Measurements from ENCODE around the gene EPG5. TPM values are rescaled to one million over a fixed set of nuclear protein-coding genes. Genes with fewer than 3 reads are reported as not detected.
A peak's percentile ranks its signal among the peaks of the same experiment; 100 is the strongest.

The EPG5 gene
- total RNA-seq, 1 donor = 94.8 TPM

GRCh38 chr18:45913276-45913675, 53.9 kb downstream of the EPG5 start:
- Histone ChIP-seq H2AFZ (ENCODE audit: low read length) (no peak overlapping the region), H3K36me3 (ENCODE audit: insufficient read depth, low read length) (peaks cover 88% of the 10 kb centered on the region)
- no peak for TF ChIP-seq CTCF (IDR thresholded peaks at IDR 0.05; ENCODE audit: extremely low read depth, low read depth, low read length)

GRCh38 chr18:45910405-45911023, 56.6 kb downstream of the EPG5 start:
- peak; percentile 72 for DNase-seq (ENCODE audit: insufficient read length, low spot score, missing footprints)
- Histone ChIP-seq H4K20me1 (ENCODE audit: insufficient read depth, low read length) (no peaks in the 10 kb centered on the region), H3K4me3 (ENCODE audit: insufficient read depth, low read length) (no peak overlapping the region), H3K4me1 (ENCODE audit: insufficient read depth, low read length) (no peaks in the 10 kb centered on the region), H3K27me3 (ENCODE audit: insufficient read depth, low read length) (no peaks in the 10 kb centered on the region), H3K9me3 (ENCODE audit: low read depth, low read length) (no peaks in the 10 kb centered on the region), H2AFZ (ENCODE audit: low read length) (no peak overlapping the region), H3K36me3 (ENCODE audit: insufficient read depth, low read length) (peaks cover 86% of the 10 kb centered on the region), H3K79me2 (ENCODE audit: insufficient read depth, low read length) (peaks cover 26% of the 10 kb centered on the region), H3K27ac (ENCODE audit: low read depth, low read length) (no peak overlapping the region), H3K4me2 (ENCODE audit: insufficient read depth, low read length) (no peak overlapping the region)
- TF ChIP-seq CTCF (IDR thresholded peaks at IDR 0.05; ENCODE audit: extremely low read depth, low read depth, low read length) = peak; percentile 85

More at GRCh38 chr18:45913276-45913675, 53.9 kb downstream of the EPG5 start:
- Histone ChIP-seq H3K4me1 (ENCODE audit: insufficient read depth, low read length) (no peaks in the 10 kb centered on the region), H3K4me3 (ENCODE audit: insufficient read depth, low read length) (no peak overlapping the region), H4K20me1 (ENCODE audit: insufficient read depth, low read length) (no peaks in the 10 kb centered on the region), H3K27ac (ENCODE audit: low read depth, low read length) (no peak overlapping the region), H3K79me2 (ENCODE audit: insufficient read depth, low read length) (peaks cover 25% of the 10 kb centered on the region), H3K27me3 (ENCODE audit: insufficient read depth, low read length) (no peaks in the 10 kb centered on the region), H3K9me3 (ENCODE audit: low read depth, low read length) (no peaks in the 10 kb centered on the region), H3K4me2 (ENCODE audit: insufficient read depth, low read length) (no peak overlapping the region)
- no peak for DNase-seq (ENCODE audit: insufficient read length, low spot score, missing footprints)

- DNase-seq (ENCODE audit: insufficient read length, low spot score, missing footprints) = no peak
- no peaks in the 10 kb centered on the region for H4K20me1 ChIP-seq (ENCODE audit: insufficient read depth, low read length)
- H3K4me1 ChIP-seq (ENCODE audit: insufficient read depth, low read length) = no peaks in the 10 kb centered on the region
- H2AFZ ChIP-seq (ENCODE audit: low read length) = no peak overlapping the region
- H3K27ac ChIP-seq (ENCODE audit: low read depth, low read length) = no peak overlapping the region
- H3K4me2 ChIP-seq (ENCODE audit: insufficient read depth, low read length) = no peak overlapping the region
- H3K79me2 ChIP-seq (ENCODE audit: insufficient read depth, low read length) = peaks cover 42% of the 10 kb centered on the region
- no peaks in the 10 kb centered on the region for H3K27me3 ChIP-seq (ENCODE audit: insufficient read depth, low read length)
- TF ChIP-seq CTCF (IDR thresholded peaks at IDR 0.05; ENCODE audit: extremely low read depth, low read depth, low read length) = no peak
- no peak overlapping the region for H3K4me3 ChIP-seq (ENCODE audit: insufficient read depth, low read length)
- H3K9me3 ChIP-seq (ENCODE audit: low read depth, low read length) = no peaks in the 10 kb centered on the region
- peaks cover 95% of the 10 kb centered on the region for H3K36me3 ChIP-seq (ENCODE audit: insufficient read depth, low read length)
These were observed 65.4 kb downstream of the EPG5 start for GRCh38 chr18:45901654-45902210.

- no peak overlapping the region for H3K4me3 ChIP-seq (ENCODE audit: insufficient read depth, low read length)
- no peak for TF ChIP-seq CTCF (IDR thresholded peaks at IDR 0.05; ENCODE audit: extremely low read depth, low read depth, low read length)
- H3K4me2 ChIP-seq (ENCODE audit: insufficient read depth, low read length) = no peak overlapping the region
- H3K27me3 ChIP-seq (ENCODE audit: insufficient read depth, low read length) = no peaks in the 10 kb centered on the region
- H2AFZ ChIP-seq (ENCODE audit: low read length) = no peak overlapping the region
- peaks cover 95% of the 10 kb centered on the region for H3K36me3 ChIP-seq (ENCODE audit: insufficient read depth, low read length)
- no peaks in the 10 kb centered on the region for H3K9me3 ChIP-seq (ENCODE audit: low read depth, low read length)
- H3K4me1 ChIP-seq (ENCODE audit: insufficient read depth, low read length) = no peaks in the 10 kb centered on the region
- no peak overlapping the region for H3K27ac ChIP-seq (ENCODE audit: low read depth, low read length)
- DNase-seq (ENCODE audit: insufficient read length, low spot score, missing footprints) = no peak
- no peaks in the 10 kb centered on the region for H4K20me1 ChIP-seq (ENCODE audit: insufficient read depth, low read length)
- peaks cover 49% of the 10 kb centered on the region for H3K79me2 ChIP-seq (ENCODE audit: insufficient read depth, low read length)
These were observed 66.5 kb downstream of the EPG5 start for GRCh38 chr18:45900623-45901022.
